Measurements from ENCODE around the gene AIFM1. TPM values are rescaled to one million over a fixed set of nuclear protein-coding genes. Genes with fewer than 3 reads are reported as not detected.

The AIFM1 gene
- total RNA-seq, 1 donor from 2014 or later: 14.2 TPM

DNA sequence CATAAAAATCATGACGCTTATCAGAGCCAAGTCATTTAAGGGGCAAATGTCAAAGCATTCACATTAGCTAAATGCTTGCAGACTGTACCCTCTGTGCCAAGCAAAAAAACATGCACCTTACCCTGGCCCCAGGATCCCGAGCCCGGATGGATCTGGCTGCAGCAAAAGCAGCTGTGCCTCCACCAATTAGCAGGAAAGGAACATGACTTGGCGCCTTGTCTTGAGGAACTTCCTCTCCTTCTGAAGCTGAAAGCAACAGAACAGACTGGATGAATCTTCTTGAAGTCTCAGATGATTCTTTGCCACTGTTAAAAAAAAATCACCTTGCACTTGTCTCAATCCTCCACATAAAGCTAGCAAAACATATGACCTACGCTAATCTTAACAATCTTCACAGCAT, 18.0 kb downstream of the AIFM1 start:
- DNase-seq (ENCODE audit: extremely low spot score in 2 of 2): no peak
- Histone ChIP-seq H3K4me3 (no peak overlapping the region), H3K27me3 (no peaks in the 10 kb centered on the region), H3K9me3 (no peaks in the 10 kb centered on the region), H3K36me3 (peaks cover 0 to 9% of the 10 kb centered on the region in 2 donors), H3K27ac (no peak overlapping the region), H3K4me1 (no peaks in the 10 kb centered on the region)
- TF ChIP-seq POLR2A (IDR thresholded peaks at IDR 0.05): no peak
- TF ChIP-seq, protein P1, sequence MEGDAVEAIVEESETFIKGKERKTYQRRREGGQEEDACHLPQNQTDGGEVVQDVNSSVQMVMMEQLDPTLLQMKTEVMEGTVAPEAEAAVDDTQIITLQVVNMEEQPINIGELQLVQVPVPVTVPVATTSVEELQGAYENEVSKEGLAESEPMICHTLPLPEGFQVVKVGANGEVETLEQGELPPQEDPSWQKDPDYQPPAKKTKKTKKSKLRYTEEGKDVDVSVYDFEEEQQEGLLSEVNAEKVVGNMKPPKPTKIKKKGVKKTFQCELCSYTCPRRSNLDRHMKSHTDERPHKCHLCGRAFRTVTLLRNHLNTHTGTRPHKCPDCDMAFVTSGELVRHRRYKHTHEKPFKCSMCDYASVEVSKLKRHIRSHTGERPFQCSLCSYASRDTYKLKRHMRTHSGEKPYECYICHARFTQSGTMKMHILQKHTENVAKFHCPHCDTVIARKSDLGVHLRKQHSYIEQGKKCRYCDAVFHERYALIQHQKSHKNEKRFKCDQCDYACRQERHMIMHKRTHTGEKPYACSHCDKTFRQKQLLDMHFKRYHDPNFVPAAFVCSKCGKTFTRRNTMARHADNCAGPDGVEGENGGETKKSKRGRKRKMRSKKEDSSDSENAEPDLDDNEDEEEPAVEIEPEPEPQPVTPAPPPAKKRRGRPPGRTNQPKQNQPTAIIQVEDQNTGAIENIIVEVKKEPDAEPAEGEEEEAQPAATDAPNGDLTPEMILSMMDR (IDR thresholded peaks at IDR 0.05): no peak
- no peak for TF ChIP-seq POLR2AphosphoS5 (IDR thresholded peaks at IDR 0.05; ENCODE audit: insufficient read depth in 1 of 2, low read depth in 1 of 2)
- intact Hi-C loops (cut with DNase I): no loop called here

DNA sequence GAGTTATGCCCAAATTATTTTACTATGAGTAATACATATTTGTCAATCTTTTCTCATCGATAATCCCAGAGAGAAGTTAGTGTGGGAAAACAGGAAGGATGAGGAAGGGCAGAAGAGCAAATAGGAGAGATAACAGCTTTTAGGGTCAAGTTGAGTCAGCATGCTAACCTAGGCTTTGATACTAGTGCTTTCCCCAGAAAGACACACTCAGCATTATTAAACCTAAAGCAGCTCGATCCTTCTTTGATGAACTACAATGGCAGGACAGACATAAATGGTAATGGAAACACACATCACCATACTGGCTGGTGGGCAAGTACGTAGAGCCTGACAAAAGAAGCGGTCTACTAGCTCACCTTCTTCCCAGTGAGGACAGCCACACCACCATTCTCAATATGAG, 20.5 kb downstream of the AIFM1 start:
- no peak for DNase-seq (ENCODE audit: extremely low spot score in 2 of 2)
- no peaks in the 10 kb centered on the region for H3K4me1 ChIP-seq
- H3K36me3 ChIP-seq: peaks cover 0 to 9% of the 10 kb centered on the region in 2 donors
- H3K27me3 ChIP-seq: no peaks in the 10 kb centered on the region
- H3K27ac ChIP-seq: no peak overlapping the region
- no peak overlapping the region for H3K4me3 ChIP-seq
- TF ChIP-seq POLR2A (IDR thresholded peaks at IDR 0.05): no peak
- TF ChIP-seq POLR2AphosphoS5 (IDR thresholded peaks at IDR 0.05; ENCODE audit: insufficient read depth in 1 of 2, low read depth in 1 of 2): no peak
- TF ChIP-seq, protein P1 (IDR thresholded peaks at IDR 0.05): no peak
- intact Hi-C loops (cut with DNase I): no loop called here
- H3K9me3 ChIP-seq: no peaks in the 10 kb centered on the region

DNA sequence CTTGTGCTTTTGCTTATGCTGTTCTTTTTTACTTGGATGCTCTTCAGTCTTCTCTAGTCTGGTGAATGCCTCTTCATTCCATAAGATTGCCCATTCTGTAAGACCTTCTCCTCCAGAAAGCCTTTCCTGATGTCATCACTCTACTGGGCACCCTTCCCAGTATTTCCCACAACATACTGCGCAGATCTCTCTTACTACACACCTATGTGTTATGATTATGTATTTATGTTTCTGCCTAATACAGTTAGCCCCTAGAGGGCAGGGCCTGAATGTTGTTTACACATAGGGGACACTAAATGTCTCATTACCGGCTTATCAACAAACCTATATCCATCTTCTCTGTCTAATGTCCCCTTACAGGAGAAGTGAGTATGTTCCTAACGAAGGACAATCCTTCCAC, 21.1 kb downstream of the AIFM1 start:
- TF ChIP-seq, protein P1 (IDR thresholded peaks at IDR 0.05): no peak
- TF ChIP-seq POLR2AphosphoS5 (IDR thresholded peaks at IDR 0.05; ENCODE audit: insufficient read depth in 1 of 2, low read depth in 1 of 2) (no peak), POLR2A (IDR thresholded peaks at IDR 0.05) (no peak)
- DNase-seq (ENCODE audit: extremely low spot score in 2 of 2): no peak
- peaks cover 0 to 9% of the 10 kb centered on the region in 2 donors for H3K36me3 ChIP-seq
- no peaks in the 10 kb centered on the region for H3K4me1 ChIP-seq
- intact Hi-C loops (cut with DNase I): no loop called here
- no peak overlapping the region for H3K27ac ChIP-seq
- H3K27me3 ChIP-seq: no peaks in the 10 kb centered on the region
- no peak overlapping the region for H3K4me3 ChIP-seq
- no peaks in the 10 kb centered on the region for H3K9me3 ChIP-seq

GRCh38 chrX:130139474-130140201, 26.0 kb downstream of the AIFM1 start:
- TF ChIP-seq, protein P1 (IDR thresholded peaks at IDR 0.05): no peak
- TF ChIP-seq POLR2AphosphoS5 (IDR thresholded peaks at IDR 0.05; ENCODE audit: insufficient read depth in 1 of 2, low read depth in 1 of 2): no peak
- DNase-seq (ENCODE audit: extremely low spot score in 2 of 2): no peak
- Histone ChIP-seq H3K27me3 (no peaks in the 10 kb centered on the region), H3K4me3 (no peak overlapping the region), H3K9me3 (no peaks in the 10 kb centered on the region), H3K36me3 (no peaks in the 10 kb centered on the region), H3K4me1 (no peaks in the 10 kb centered on the region), H3K27ac (no peak overlapping the region)
- intact Hi-C loops (cut with DNase I): no loop called here

DNA sequence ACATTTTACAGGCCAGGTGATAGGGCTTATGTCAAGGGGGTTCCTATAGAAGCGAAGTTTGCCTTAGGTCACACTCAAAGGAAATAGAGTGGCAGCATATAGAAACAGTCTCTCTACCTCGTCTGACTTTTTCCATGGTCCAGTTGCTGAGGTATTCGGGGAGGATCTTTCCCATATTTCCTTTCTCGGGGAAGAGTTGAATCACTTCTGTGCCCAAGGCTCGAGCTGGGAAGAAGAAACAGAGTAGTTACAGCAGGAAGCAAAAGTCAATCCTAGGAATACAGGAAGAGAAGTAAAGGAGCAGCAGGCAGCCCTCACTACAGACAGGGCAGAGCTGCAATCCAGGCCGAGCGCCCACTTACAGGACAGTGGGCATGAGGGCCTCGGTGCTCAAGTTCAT, 28.7 kb downstream of the AIFM1 start:
- no peaks in the 10 kb centered on the region for H3K9me3 ChIP-seq
- no peak for DNase-seq (ENCODE audit: extremely low spot score in 2 of 2)
- H3K36me3 ChIP-seq: no peaks in the 10 kb centered on the region
- TF ChIP-seq POLR2A (IDR thresholded peaks at IDR 0.05) (no peak), POLR2AphosphoS5 (IDR thresholded peaks at IDR 0.05; ENCODE audit: insufficient read depth in 1 of 2, low read depth in 1 of 2) (no peak)
- TF ChIP-seq, protein P1 (IDR thresholded peaks at IDR 0.05): no peak
- intact Hi-C loops (cut with DNase I): no loop called here
- H3K27me3 ChIP-seq: no peaks in the 10 kb centered on the region
- H3K4me1 ChIP-seq: no peaks in the 10 kb centered on the region
- no peak overlapping the region for H3K27ac ChIP-seq
- H3K4me3 ChIP-seq: no peak overlapping the region

Data from vagina (tissue), 2 donors.